ENCODE measurements around the gene RBPJ.

DNA sequence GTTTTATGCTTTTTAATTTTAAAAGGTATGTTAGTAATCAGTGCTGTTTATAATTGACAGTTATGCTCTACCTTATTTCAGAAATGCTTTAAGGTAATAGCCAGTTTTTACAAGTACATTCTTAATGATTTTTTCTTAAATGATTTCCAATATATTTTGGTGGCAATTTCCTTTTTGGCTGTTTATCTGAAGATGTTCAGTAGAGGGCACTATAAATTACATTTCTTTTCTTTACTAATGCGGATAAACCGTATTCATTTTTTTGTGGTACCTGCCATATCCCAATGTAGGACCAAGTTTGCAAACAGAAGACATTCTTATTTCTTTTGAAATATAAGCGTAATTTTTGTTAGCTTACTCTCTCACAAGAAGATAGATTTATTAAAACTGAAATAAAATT, 104.0 kb downstream of the RBPJ start:
- TF ChIP-seq, protein P1, sequence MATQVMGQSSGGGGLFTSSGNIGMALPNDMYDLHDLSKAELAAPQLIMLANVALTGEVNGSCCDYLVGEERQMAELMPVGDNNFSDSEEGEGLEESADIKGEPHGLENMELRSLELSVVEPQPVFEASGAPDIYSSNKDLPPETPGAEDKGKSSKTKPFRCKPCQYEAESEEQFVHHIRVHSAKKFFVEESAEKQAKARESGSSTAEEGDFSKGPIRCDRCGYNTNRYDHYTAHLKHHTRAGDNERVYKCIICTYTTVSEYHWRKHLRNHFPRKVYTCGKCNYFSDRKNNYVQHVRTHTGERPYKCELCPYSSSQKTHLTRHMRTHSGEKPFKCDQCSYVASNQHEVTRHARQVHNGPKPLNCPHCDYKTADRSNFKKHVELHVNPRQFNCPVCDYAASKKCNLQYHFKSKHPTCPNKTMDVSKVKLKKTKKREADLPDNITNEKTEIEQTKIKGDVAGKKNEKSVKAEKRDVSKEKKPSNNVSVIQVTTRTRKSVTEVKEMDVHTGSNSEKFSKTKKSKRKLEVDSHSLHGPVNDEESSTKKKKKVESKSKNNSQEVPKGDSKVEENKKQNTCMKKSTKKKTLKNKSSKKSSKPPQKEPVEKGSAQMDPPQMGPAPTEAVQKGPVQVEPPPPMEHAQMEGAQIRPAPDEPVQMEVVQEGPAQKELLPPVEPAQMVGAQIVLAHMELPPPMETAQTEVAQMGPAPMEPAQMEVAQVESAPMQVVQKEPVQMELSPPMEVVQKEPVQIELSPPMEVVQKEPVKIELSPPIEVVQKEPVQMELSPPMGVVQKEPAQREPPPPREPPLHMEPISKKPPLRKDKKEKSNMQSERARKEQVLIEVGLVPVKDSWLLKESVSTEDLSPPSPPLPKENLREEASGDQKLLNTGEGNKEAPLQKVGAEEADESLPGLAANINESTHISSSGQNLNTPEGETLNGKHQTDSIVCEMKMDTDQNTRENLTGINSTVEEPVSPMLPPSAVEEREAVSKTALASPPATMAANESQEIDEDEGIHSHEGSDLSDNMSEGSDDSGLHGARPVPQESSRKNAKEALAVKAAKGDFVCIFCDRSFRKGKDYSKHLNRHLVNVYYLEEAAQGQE (IDR thresholded peaks at IDR 0.05; ENCODE audit: insufficient read depth in 1 of 2, low read depth in 2 of 2, low read length in 2 of 2), result no peak
- TF ChIP-seq POLR2AphosphoS5 (IDR thresholded peaks at IDR 0.05; ENCODE audit: low read depth, low read length) (no peak), SIN3A (IDR thresholded peaks at IDR 0.05; ENCODE audit: borderline replicate concordance, insufficient read depth, low read length) (no peak), TAF1 (IDR thresholded peaks at IDR 0.05; ENCODE audit: borderline replicate concordance, insufficient read depth, low read length) (no peak)

Measured in PFSK-1 (cell line).